HG02970 (cell line): ENCODE data around the gene IVD.

Experiments used
- ATAC-seq: cut with Tn5 transposase; IDR thresholded peaks from one replicate; pipeline ENCODE4 v1.9.1; 2021; ENCODE audit warnings: mild to moderate bottlenecking, moderate library complexity, moderate number of reproducible peaks; ENCODE audit not compliant: unreplicated experiment, low FRiP score

IVD gene

GRCh38 chr15:40372981-40373380, 32.6 kb upstream of the IVD start:
- no peak for ATAC-seq

- no peak for ATAC-seq
These were observed 28.0 kb upstream of the IVD start for GRCh38 chr15:40377606-40378005.

- ATAC-seq: no peak
These were observed 26.2 kb upstream of the IVD start for GRCh38 chr15:40379374-40379773.

GRCh38 chr15:40379853-40380252, 25.7 kb upstream of the IVD start:
- ATAC-seq: no peak

- ATAC-seq: no peak
These were observed 25.0 kb upstream of the IVD start for GRCh38 chr15:40380636-40381035.

- no peak for ATAC-seq
These were observed 23.6 kb upstream of the IVD start for GRCh38 chr15:40381818-40382529.

GRCh38 chr15:40382580-40383456, 22.8 kb upstream of the IVD start, which contains the start of gene KNSTRN:
Gene KNSTRN, plus strand, starts transcription at chr15:40382721. Its CDS starts 115 bp downstream, at chr15:40382836.
- ATAC-seq: peak; percentile 92

- ATAC-seq: no peak
These were observed 19.1 kb upstream of the IVD start for GRCh38 chr15:40386480-40386879.

- no peak for ATAC-seq
These were observed 16.4 kb upstream of the IVD start for GRCh38 chr15:40388941-40389823.

GRCh38 chr15:40389824-40390595, 15.6 kb upstream of the IVD start:
- no peak for ATAC-seq

- no peak for ATAC-seq
These were observed 12.3 kb upstream of the IVD start for GRCh38 chr15:40392986-40393948.

- no peak for ATAC-seq
These were observed 7.7 kb upstream of the IVD start for GRCh38 chr15:40397688-40398412.

GRCh38 chr15:40398413-40398873, 7.2 kb upstream of the IVD start:
- ATAC-seq: peak; percentile 69

GRCh38 chr15:40399370-40399769, 6.2 kb upstream of the IVD start:
- ATAC-seq: no peak

GRCh38 chr15:40407330-40407990, 1.9 kb downstream of the IVD start:
- no peak for ATAC-seq

GRCh38 chr15:40409366-40409765, 3.8 kb downstream of the IVD start:
- no peak for ATAC-seq

GRCh38 chr15:40410476-40410875, 4.9 kb downstream of the IVD start:
- ATAC-seq: no peak
